Transverse colon (tissue), 4 donors: Measurements from ENCODE around the gene KNDC1.

ENCODE experiments used
- CTCF ChIP-seq, 5 experiments: fragments of 200-600 bp in 3 of 5; fragments of 450-650 bp in 2 of 5; sonication (generic) in 3 of 5; IDR thresholded peaks; 1 replicate in 2 of 5; 2 replicates in 3 of 5; pipeline ENCODE4 v1.5.1; 2016 to 2017; ENCODE audit warnings: antibody characterized with exemption in 5 of 5, inconsistent platforms in 3 of 5, mild to moderate bottlenecking in 2 of 5, moderate library complexity in 1 of 5
- EP300 ChIP-seq: sonication (generic); formaldehyde crosslinking; IDR thresholded peaks from one replicate; pipeline ENCODE4 v1.6.1; 2017; ENCODE audit warnings: antibody characterized with exemption, low read depth
- POLR2A ChIP-seq: fragments of 450-650 bp; IDR thresholded peaks from one replicate; pipeline ENCODE4 v1.6.1; 2016; ENCODE audit warnings: antibody characterized with exemption, mild to moderate bottlenecking, moderate library complexity
- POLR2AphosphoS5 ChIP-seq, 3 donors: sonication (generic); formaldehyde crosslinking; IDR thresholded peaks; one replicate each; pipeline ENCODE4 v1.6.1; 2016; ENCODE audit warnings: antibody characterized with exemption in 3 of 3

- TF ChIP-seq CTCF (IDR thresholded peaks at IDR 0.05) = no peak
- TF ChIP-seq POLR2AphosphoS5 (IDR thresholded peaks at IDR 0.05) = no peak
- TF ChIP-seq POLR2A = no peak
- TF ChIP-seq EP300 = no peak
Measured at GRCh38 chr10:133272964-133273420, 113.0 kb downstream of the KNDC1 start.
